Glutamatergic neuron (in vitro differentiated cells): ENCODE measurements around the gene IL5RA. TPM values are rescaled to one million over a fixed set of nuclear protein-coding genes. Genes with fewer than 3 reads are reported as not detected.

Source experiments
- DNase-seq: peaks from one replicate; pipeline ENCODE4 v3.0.0; 2022
- H3K27ac Mint-ChIP-seq: one replicate; pipeline ENCODE4 v1.8.0; 2020; ENCODE audit warnings: mild to moderate bottlenecking, mixed read lengths, inconsistent platforms; ENCODE audit not compliant: unreplicated experiment
- H3K27me3 Mint-ChIP-seq: one replicate; pipeline ENCODE4 v1.8.0; 2020; ENCODE audit warnings: mild to moderate bottlenecking, moderate library complexity, mixed read lengths, inconsistent platforms; ENCODE audit not compliant: unreplicated experiment
- H3K36me3 Mint-ChIP-seq: one replicate; pipeline ENCODE4 v1.8.0; 2020; ENCODE audit warnings: mild to moderate bottlenecking, mixed read lengths, inconsistent platforms; ENCODE audit not compliant: unreplicated experiment
- H3K4me1 Mint-ChIP-seq: one replicate; pipeline ENCODE4 v1.8.0; 2020; ENCODE audit warnings: mild to moderate bottlenecking, low read depth, mixed read lengths, inconsistent platforms; ENCODE audit not compliant: unreplicated experiment
- H3K4me3 Mint-ChIP-seq: one replicate; pipeline ENCODE4 v1.8.0; 2020; ENCODE audit warnings: mild to moderate bottlenecking, mixed read lengths, inconsistent platforms; ENCODE audit not compliant: unreplicated experiment
- H3K9me3 Mint-ChIP-seq: one replicate; pipeline ENCODE4 v1.8.0; 2020; ENCODE audit warnings: mild to moderate bottlenecking, moderate library complexity, mixed read lengths, inconsistent platforms; ENCODE audit not compliant: unreplicated experiment
- CTCF ChIP-seq: fragments of 200-600 bp; sonication (generic); IDR thresholded peaks from one replicate; pipeline ENCODE4 v1.5.0; 2021; ENCODE audit not compliant: partially characterized antibody, unreplicated experiment
- total RNA-seq: library from RNA; stranded (reverse); fragmentation: NEBNext Ultra II Directional; extraction: Animal tissue kit (Norgen Biotek cat#: 25700); gene quantifications from one replicate; pipeline ENCODE4 v1.2.1, GENCODE V29; 2021; ENCODE audit not compliant: unreplicated experiment

Gene IL5RA
- total RNA-seq, 1 donor from 2014 or later = not detected

GRCh38 chr3:3081381-3082233 is 28.6 kb downstream of the IL5RA start:
- TF ChIP-seq CTCF = no peak
- peaks cover 1% of the 10 kb centered on the region for H3K9me3 Mint-ChIP-seq
- no peak overlapping the region for H3K4me3 Mint-ChIP-seq
- no peaks in the 10 kb centered on the region for H3K27me3 Mint-ChIP-seq
- H3K36me3 Mint-ChIP-seq = no peaks in the 10 kb centered on the region
- DNase-seq = no peak
- no peak overlapping the region for H3K27ac Mint-ChIP-seq
- peaks cover 10% of the 10 kb centered on the region for H3K4me1 Mint-ChIP-seq

- peaks cover 10% of the 10 kb centered on the region for H3K4me1 Mint-ChIP-seq
- H3K9me3 Mint-ChIP-seq = peaks cover 1% of the 10 kb centered on the region
- no peak overlapping the region for H3K27ac Mint-ChIP-seq
- no peak for TF ChIP-seq CTCF
- no peak for DNase-seq
- no peak overlapping the region for H3K4me3 Mint-ChIP-seq
- H3K36me3 Mint-ChIP-seq = no peaks in the 10 kb centered on the region
- H3K27me3 Mint-ChIP-seq = no peaks in the 10 kb centered on the region
These were observed 29.9 kb downstream of the IL5RA start for GRCh38 chr3:3080309-3080708.

- H3K4me1 Mint-ChIP-seq = no peaks in the 10 kb centered on the region
- H3K27ac Mint-ChIP-seq = no peak overlapping the region
- H3K9me3 Mint-ChIP-seq = no peaks in the 10 kb centered on the region
- DNase-seq = no peak
- H3K36me3 Mint-ChIP-seq = no peaks in the 10 kb centered on the region
- H3K4me3 Mint-ChIP-seq = no peak overlapping the region
- H3K27me3 Mint-ChIP-seq = no peaks in the 10 kb centered on the region
- no peak for TF ChIP-seq CTCF
These were observed 35.5 kb downstream of the IL5RA start for GRCh38 chr3:3074551-3075257.

GRCh38 chr3:3071136-3071535 is 39.0 kb downstream of the IL5RA start:
- no peak overlapping the region for H3K4me3 Mint-ChIP-seq
- no peaks in the 10 kb centered on the region for H3K9me3 Mint-ChIP-seq
- TF ChIP-seq CTCF = no peak
- no peak for DNase-seq
- H3K27ac Mint-ChIP-seq = no peak overlapping the region
- no peaks in the 10 kb centered on the region for H3K27me3 Mint-ChIP-seq
- no peaks in the 10 kb centered on the region for H3K36me3 Mint-ChIP-seq
- no peaks in the 10 kb centered on the region for H3K4me1 Mint-ChIP-seq

- no peaks in the 10 kb centered on the region for H3K36me3 Mint-ChIP-seq
- no peak overlapping the region for H3K27ac Mint-ChIP-seq
- H3K4me3 Mint-ChIP-seq = no peak overlapping the region
- no peaks in the 10 kb centered on the region for H3K4me1 Mint-ChIP-seq
- H3K9me3 Mint-ChIP-seq = no peaks in the 10 kb centered on the region
- H3K27me3 Mint-ChIP-seq = no peaks in the 10 kb centered on the region
- no peak for DNase-seq
- TF ChIP-seq CTCF = no peak
These were observed 40.5 kb downstream of the IL5RA start for GRCh38 chr3:3069723-3070122.
